ENCODE measurements around the gene KCTD6.

GRCh38 chr3:58487140-58487886 lies 4.6 kb upstream of the KCTD6 start:
- TF ChIP-seq, protein P1, sequence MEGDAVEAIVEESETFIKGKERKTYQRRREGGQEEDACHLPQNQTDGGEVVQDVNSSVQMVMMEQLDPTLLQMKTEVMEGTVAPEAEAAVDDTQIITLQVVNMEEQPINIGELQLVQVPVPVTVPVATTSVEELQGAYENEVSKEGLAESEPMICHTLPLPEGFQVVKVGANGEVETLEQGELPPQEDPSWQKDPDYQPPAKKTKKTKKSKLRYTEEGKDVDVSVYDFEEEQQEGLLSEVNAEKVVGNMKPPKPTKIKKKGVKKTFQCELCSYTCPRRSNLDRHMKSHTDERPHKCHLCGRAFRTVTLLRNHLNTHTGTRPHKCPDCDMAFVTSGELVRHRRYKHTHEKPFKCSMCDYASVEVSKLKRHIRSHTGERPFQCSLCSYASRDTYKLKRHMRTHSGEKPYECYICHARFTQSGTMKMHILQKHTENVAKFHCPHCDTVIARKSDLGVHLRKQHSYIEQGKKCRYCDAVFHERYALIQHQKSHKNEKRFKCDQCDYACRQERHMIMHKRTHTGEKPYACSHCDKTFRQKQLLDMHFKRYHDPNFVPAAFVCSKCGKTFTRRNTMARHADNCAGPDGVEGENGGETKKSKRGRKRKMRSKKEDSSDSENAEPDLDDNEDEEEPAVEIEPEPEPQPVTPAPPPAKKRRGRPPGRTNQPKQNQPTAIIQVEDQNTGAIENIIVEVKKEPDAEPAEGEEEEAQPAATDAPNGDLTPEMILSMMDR (IDR thresholded peaks at IDR 0.05; ENCODE audit: poor library complexity, severe bottlenecking), result no peak
- TF ChIP-seq EZH2 (IDR thresholded peaks at IDR 0.05; ENCODE audit: borderline replicate concordance, insufficient read depth, low read length, poor library complexity, severe bottlenecking) (no peak), TAF1 (IDR thresholded peaks at IDR 0.05; ENCODE audit: low read depth) (no peak), REST (IDR thresholded peaks at IDR 0.05; ENCODE audit: borderline replicate concordance) (no peak)

Data from neural cell (in vitro differentiated cells).